ENCODE data around the gene TXNL4A. TPM values are rescaled to one million over a fixed set of nuclear protein-coding genes. Genes with fewer than 3 reads are reported as not detected.

Gene TXNL4A
- total RNA-seq, 1 donor from 2014 or later: 76.7 TPM

Other genes starting within 250 kb of the TXNL4A start
- not detected for gene KCNG2, start 190.6 kb downstream of the TXNL4A start, total RNA-seq
- 61.3 TPM for gene SLC66A2, start 36.9 kb downstream of the TXNL4A start, total RNA-seq
- gene HSBP1L1, start 23.9 kb downstream of the TXNL4A start, total RNA-seq: 21.4 TPM
- gene RBFA, start 45.9 kb upstream of the TXNL4A start, total RNA-seq: 17.7 TPM
- gene ADNP2, start 120.7 kb upstream of the TXNL4A start, total RNA-seq: 16.2 TPM

Measured in mucosa of gallbladder (tissue), 1 donor.